Stimulated activated CD8-positive, alpha-beta memory T cell treated with anti-CD3 and anti-CD28 coated beads, Interleukin-15, amount 100 ng/mL, for 4 hours (primary cell): ENCODE data around the gene PPM1G.

Experiments used
- DNase-seq, 2 donors: peaks; one replicate each; pipeline ENCODE4 v3.0.0-alpha.2; 2020; ENCODE audit warnings: low read depth in 2 of 2

PPM1G gene

GRCh38 chr2:27412419-27413152 lies 3.2 kb upstream of the PPM1G start:
- no peak for DNase-seq

GRCh38 chr2:27408601-27409320 lies 630 bp downstream of the PPM1G start:
- no peak for DNase-seq

GRCh38 chr2:27407798-27408491 lies 1.4 kb downstream of the PPM1G start:
- no peak for DNase-seq

GRCh38 chr2:27400348-27401135 lies 8.8 kb downstream of the PPM1G start:
- DNase-seq, result no peak

- DNase-seq, result no peak
Observed at GRCh38 chr2:27398962-27399361, 10.4 kb downstream of the PPM1G start.

GRCh38 chr2:27393225-27393624 lies 16.2 kb downstream of the PPM1G start:
- DNase-seq, result no peak

GRCh38 chr2:27390822-27391679 lies 18.3 kb downstream of the PPM1G start:
- no peak for DNase-seq

- DNase-seq, result no peak
Observed at GRCh38 chr2:27381577-27382181, 27.7 kb downstream of the PPM1G start.

GRCh38 chr2:27380626-27381545 lies 28.5 kb downstream of the PPM1G start, which contains the start of gene ZNF513:
Gene ZNF513, minus strand, starts transcription at chr2:27380734. Its CDS starts 208 bp downstream, at chr2:27380526.
- peak; percentile 69 to 76 for DNase-seq

GRCh38 chr2:27379836-27380625 lies 29.4 kb downstream of the PPM1G start:
- DNase-seq, result no peak

- DNase-seq, result no peak
Observed at GRCh38 chr2:27379383-27379835, 30.0 kb downstream of the PPM1G start.

- no peak for DNase-seq
Observed at GRCh38 chr2:27378809-27379290, 30.5 kb downstream of the PPM1G start.

GRCh38 chr2:27378096-27378808 lies 31.1 kb downstream of the PPM1G start:
- DNase-seq, result no peak

GRCh38 chr2:27377618-27378095 lies 31.7 kb downstream of the PPM1G start:
- no peak for DNase-seq

- DNase-seq, result no peak
Observed at GRCh38 chr2:27376866-27377617, 32.3 kb downstream of the PPM1G start.

GRCh38 chr2:27376151-27376865 lies 33.1 kb downstream of the PPM1G start:
- DNase-seq, result no peak
